Liver (tissue), 9 donors: Measurements from ENCODE around the gene INTS6L. TPM values are rescaled to one million over a fixed set of nuclear protein-coding genes. Genes with fewer than 3 reads are reported as not detected.
A peak's percentile ranks its signal among the peaks of the same experiment; 100 is the strongest.

ENCODE experiments used
- DNase-seq: peaks from one replicate; pipeline ENCODE4 v3.0.0-alpha.2; 2017; ENCODE audit warnings: low spot score
- H3K27ac ChIP-seq, 2 donors: one replicate each; pipeline ENCODE4 v1.7.0; 2013; ENCODE audit warnings: inconsistent platforms in 2 of 2, low read length in 2 of 2, control low read depth in 1 of 2, low read depth in 1 of 2, mild to moderate bottlenecking in 1 of 2
- H3K27me3 ChIP-seq, 4 donors: one replicate each; pipeline versions ENCODE4 v1.6.1 to v1.7.0; 2013; ENCODE audit warnings: low read length in 3 of 4, inconsistent platforms in 1 of 4, mild to moderate bottlenecking in 1 of 4, moderate library complexity in 1 of 4; ENCODE audit not compliant: control insufficient read depth in 4 of 4, insufficient read depth in 4 of 4
- H3K36me3 ChIP-seq, 4 donors: one replicate each; pipeline versions ENCODE4 v1.6.1 to v1.7.0; 2013; ENCODE audit warnings: low read length in 3 of 4, mild to moderate bottlenecking in 3 of 4, low read depth in 1 of 4, moderate library complexity in 1 of 4; ENCODE audit not compliant: control insufficient read depth in 4 of 4, insufficient read depth in 3 of 4
- H3K4me1 ChIP-seq, 4 donors: one replicate each; pipeline versions ENCODE4 v1.6.1 to v1.7.0; 2013; ENCODE audit warnings: low read length in 3 of 4, mild to moderate bottlenecking in 3 of 4, moderate library complexity in 1 of 4; ENCODE audit not compliant: control insufficient read depth in 4 of 4, insufficient read depth in 4 of 4
- H3K4me3 ChIP-seq, 3 donors: one replicate each; pipeline versions ENCODE4 v1.6.1 to v1.7.0; 2013; ENCODE audit warnings: low read length in 3 of 3, control low read depth in 1 of 3, low read depth in 1 of 3, mild to moderate bottlenecking in 1 of 3
- H3K9ac ChIP-seq, 2 donors: one replicate each; pipeline ENCODE4 v1.7.0; 2013; ENCODE audit warnings: low read length in 2 of 2, mild to moderate bottlenecking in 2 of 2, moderate library complexity in 2 of 2, control low read depth in 1 of 2, low read depth in 1 of 2
- H3K9me3 ChIP-seq, 4 donors: one replicate each; pipeline versions ENCODE4 v1.6.1 to v1.7.0; 2013; ENCODE audit warnings: low read length in 3 of 4; ENCODE audit not compliant: control insufficient read depth in 4 of 4
- CTCF ChIP-seq: fragments of 150-350 bp; IDR thresholded peaks from 2 replicates; pipeline ENCODE4 v1.5.1; 2017; ENCODE audit warnings: improper control_type of control experiment, low read depth, low read length; ENCODE audit not compliant: missing input control
- EGR1 ChIP-seq, 2 donors: IDR thresholded peaks; 2 replicates each; pipeline ENCODE4 v1.6.1; 2016 to 2018; ENCODE audit warnings: antibody characterized with exemption in 2 of 2, low read depth in 2 of 2
- FOXA1 ChIP-seq: IDR thresholded peaks from 2 replicates; pipeline ENCODE4 v1.6.1; 2016; ENCODE audit warnings: antibody characterized with exemption
- FOXA2 ChIP-seq: IDR thresholded peaks from 2 replicates; pipeline ENCODE4 v1.6.1; 2016; ENCODE audit warnings: antibody characterized with exemption
- GABPA ChIP-seq, 2 donors: IDR thresholded peaks in 1 of 2; conservative IDR thresholded peaks in 1 of 2; 2 replicates each; pipeline ENCODE4 v1.6.1; 2016; ENCODE audit warnings: antibody characterized with exemption in 2 of 2, mild to moderate bottlenecking in 1 of 2, moderate library complexity in 1 of 2
- HNF4A ChIP-seq, 2 donors: conservative IDR thresholded peaks; 2 replicates each; pipeline ENCODE4 v1.6.1; 2016; ENCODE audit warnings: antibody characterized with exemption in 2 of 2, mild to moderate bottlenecking in 2 of 2
- HNF4G ChIP-seq: IDR thresholded peaks from 2 replicates; pipeline ENCODE4 v1.6.1; 2016; ENCODE audit warnings: antibody characterized with exemption
- JUND ChIP-seq, 2 donors: IDR thresholded peaks; 2 replicates each; pipeline ENCODE4 v1.6.1; 2016; ENCODE audit warnings: antibody characterized with exemption in 2 of 2
- MAX ChIP-seq: IDR thresholded peaks from 2 replicates; pipeline ENCODE4 v1.6.1; 2016; ENCODE audit warnings: antibody characterized with exemption
- NR2F2 ChIP-seq: IDR thresholded peaks from 2 replicates; pipeline ENCODE4 v1.6.1; 2016; ENCODE audit warnings: antibody characterized with exemption
- RAD21 ChIP-seq, 2 donors: IDR thresholded peaks; 2 replicates each; pipeline ENCODE4 v1.6.1; 2016; ENCODE audit warnings: antibody characterized with exemption in 2 of 2, mild to moderate bottlenecking in 2 of 2
- RXRA ChIP-seq, 2 donors: IDR thresholded peaks; 2 replicates each; pipeline ENCODE4 v1.6.1; 2017 to 2018; ENCODE audit warnings: antibody characterized with exemption in 2 of 2, mild to moderate bottlenecking in 1 of 2
- SP1 ChIP-seq: IDR thresholded peaks from 2 replicates; pipeline ENCODE4 v1.6.1; 2018; ENCODE audit warnings: antibody characterized with exemption, mild to moderate bottlenecking
- TAF1 ChIP-seq: conservative IDR thresholded peaks from 2 replicates; pipeline ENCODE4 v1.6.1; 2016; ENCODE audit warnings: antibody characterized with exemption, mild to moderate bottlenecking
- YY1 ChIP-seq: IDR thresholded peaks from 2 replicates; pipeline ENCODE4 v1.6.1; 2016; ENCODE audit warnings: antibody characterized with exemption, mild to moderate bottlenecking
- ZBTB33 ChIP-seq: IDR thresholded peaks from 2 replicates; pipeline ENCODE4 v1.6.1; 2016; ENCODE audit warnings: antibody characterized with exemption
- WGBS: extraction: QIAGEN DNeasy Blood & Tissue Kit; methylation state at CpG from one replicate; pipeline ENCODE4 v1.1.7; 2013; 5-methylcytosine and 5-hydroxymethylcytosine counted together
- polyA plus RNA-seq, 2 donors: library from polyadenylated mRNA; stranded (reverse) in 1 of 2; unstranded in 1 of 2; fragments of 200-250 nt in 1 of 2; fragments of >200 nt in 1 of 2; fragmentation: Nextera tagmentation in 1 of 2; extraction: Ambion mirVana in 1 of 2; gene quantifications; one replicate each; pipeline versions ENCODE4 v1.2.1 to v1.2.3, GENCODE V29; 2013 to 2015
- total RNA-seq, 2 donors: library from RNA; depleted of rRNA; stranded (reverse); fragments of >200 nt; gene quantifications; one replicate each; pipeline ENCODE4 v1.2.3, GENCODE V29; 2014
- donor health status: healthy.
- donor health status: healthy.
- donor health status: healthy.
- donor health status: healthy.
- donor health status: healthy.

The INTS6L gene
- total and polyA plus RNA-seq, 4 donors = 0.49 to 8.2 (median 1.2) TPM

GRCh38 chrX:135572436-135572835 lies 52.0 kb downstream of the INTS6L start:
- H3K4me1 ChIP-seq = no peaks in the 10 kb centered on the region
- TF ChIP-seq RAD21 (IDR thresholded peaks at IDR 0.05) = peak; percentile 33 to 41
- peak; percentile 34 for TF ChIP-seq CTCF
- no peak for TF ChIP-seq TAF1
- no peak for DNase-seq
- H3K9ac ChIP-seq = no peak overlapping the region
- H3K27me3 ChIP-seq = peaks cover 0 to 2% (median 0%) of the 10 kb centered on the region in 4 donors
- WGBS = 86% methylated on average over 2 of the region's 2 CpGs
- no peaks in the 10 kb centered on the region for H3K9me3 ChIP-seq
- no peak overlapping the region for H3K27ac ChIP-seq
- peaks cover 0 to 7% (median 0%) of the 10 kb centered on the region in 4 donors for H3K36me3 ChIP-seq
- H3K4me3 ChIP-seq = no peak overlapping the region

GRCh38 chrX:135581496-135581895 lies 61.0 kb downstream of the INTS6L start:
- H3K9ac ChIP-seq = no peak overlapping the region
- DNase-seq = no peak
- TF ChIP-seq EGR1 (IDR thresholded peaks at IDR 0.05; ENCODE audit: low read depth in 2 of 2) (no peak), RAD21 (IDR thresholded peaks at IDR 0.05) (no peak), NR2F2 (no peak), GABPA (IDR thresholded peaks at IDR 0.05 in 1 of 2, conservative IDR thresholded peaks at IDR 0.05 in 1 of 2) (no peak), JUND (IDR thresholded peaks at IDR 0.05) (no peak), HNF4G (no peak), FOXA1 (no peak), CTCF (no peak)

GRCh38 chrX:135585153-135585552 lies 64.7 kb downstream of the INTS6L start:
- DNase-seq = no peak
- no peaks in the 10 kb centered on the region for H3K36me3 ChIP-seq
- no peaks in the 10 kb centered on the region for H3K4me1 ChIP-seq
- H3K4me3 ChIP-seq = no peak overlapping the region
- H3K27ac ChIP-seq = no peak overlapping the region
- WGBS = 63% methylated on average over 6 of the region's 6 CpGs
- H3K27me3 ChIP-seq = peaks cover 0 to 2% (median 0%) of the 10 kb centered on the region in 4 donors
- TF ChIP-seq JUND (IDR thresholded peaks at IDR 0.05) = no peak
- TF ChIP-seq EGR1 (IDR thresholded peaks at IDR 0.05; ENCODE audit: low read depth in 2 of 2) = no peak
- no peak for TF ChIP-seq SP1
- TF ChIP-seq MAX = no peak
- no peak for TF ChIP-seq RXRA (IDR thresholded peaks at IDR 0.05)
- no peak for TF ChIP-seq TAF1
- TF ChIP-seq YY1 = no peak
- no peak for TF ChIP-seq FOXA2
- no peak for TF ChIP-seq ZBTB33
- no peak for TF ChIP-seq HNF4A (conservative IDR thresholded peaks at IDR 0.05)
- TF ChIP-seq GABPA (IDR thresholded peaks at IDR 0.05 in 1 of 2, conservative IDR thresholded peaks at IDR 0.05 in 1 of 2) = no peak
- no peak for TF ChIP-seq NR2F2
- TF ChIP-seq RAD21 (IDR thresholded peaks at IDR 0.05) = no peak
- TF ChIP-seq CTCF = no peak
- no peak for TF ChIP-seq FOXA1
- TF ChIP-seq HNF4G = no peak
- no peak overlapping the region for H3K9ac ChIP-seq
- H3K9me3 ChIP-seq = no peaks in the 10 kb centered on the region

More at GRCh38 chrX:135581496-135581895, 61.0 kb downstream of the INTS6L start:
- Histone ChIP-seq H3K27me3 (peaks cover 0 to 2% (median 0%) of the 10 kb centered on the region in 4 donors), H3K27ac (no peak overlapping the region), H3K4me3 (no peak overlapping the region), H3K36me3 (peaks cover 0 to 2% (median 0%) of the 10 kb centered on the region in 4 donors), H3K9me3 (no peaks in the 10 kb centered on the region), H3K4me1 (no peaks in the 10 kb centered on the region)
- 53% methylated on average over 2 of the region's 2 CpGs for WGBS
